ENCODE results near the gene ATXN10.

The ATXN10 gene

DNA sequence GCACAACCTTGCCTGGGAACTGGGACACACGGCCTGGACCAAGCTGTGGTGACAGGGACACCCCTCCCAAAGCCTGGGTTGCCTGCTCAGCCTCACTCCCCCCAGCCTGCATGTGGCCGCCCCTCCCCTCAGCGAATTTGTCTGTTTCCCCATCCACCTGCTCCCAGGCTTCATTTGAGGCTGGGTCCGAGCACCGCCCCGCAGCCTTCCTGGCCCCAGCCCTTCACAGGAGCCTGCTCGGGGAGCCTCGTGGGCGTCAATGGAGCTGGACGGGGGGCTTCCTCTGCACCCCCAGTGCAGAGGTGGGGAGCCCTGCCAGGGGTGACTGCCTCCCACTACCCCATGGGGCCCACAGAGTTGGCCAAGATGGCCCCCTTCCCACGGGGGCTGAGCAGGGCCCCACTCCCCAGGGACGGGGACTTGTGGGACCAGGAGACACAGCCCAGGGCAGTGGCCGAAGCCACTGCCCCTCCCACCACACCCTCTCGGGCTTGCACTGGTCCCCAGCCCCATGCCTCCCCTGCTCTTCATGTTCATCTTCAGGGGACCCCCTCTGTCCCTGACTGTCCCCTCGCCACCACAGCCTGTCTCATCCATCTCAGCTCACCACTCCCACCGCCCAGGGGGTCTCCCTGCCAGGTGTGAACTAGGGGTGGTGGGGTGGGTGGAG lies 213.7 kb downstream of the ATXN10 start:
- H3K4me3 ChIP-seq (ENCODE audit: low read depth, low read length, poor library complexity, severe bottlenecking): no peak overlapping the region
- H3K4me1 ChIP-seq (ENCODE audit: insufficient read depth, low read length, severe bottlenecking): no peaks in the 10 kb centered on the region
- H3K9me2 ChIP-seq (ENCODE audit: low read depth, low read length): no peaks in the 10 kb centered on the region
- no peaks in the 10 kb centered on the region for H3K9me3 ChIP-seq (ENCODE audit: low read length)
- no peak overlapping the region for H3K9ac ChIP-seq (ENCODE audit: low read length)
- H4K20me1 ChIP-seq (ENCODE audit: insufficient read depth, low read length): no peaks in the 10 kb centered on the region
- no peaks in the 10 kb centered on the region for H3F3A ChIP-seq (ENCODE audit: insufficient read depth, low read length)
- no peak overlapping the region for H3K27ac ChIP-seq (ENCODE audit: low read depth, low read length, poor library complexity, severe bottlenecking)
- H2AFZ ChIP-seq (ENCODE audit: low read length): no peak overlapping the region
- no peaks in the 10 kb centered on the region for H3K36me3 ChIP-seq (ENCODE audit: insufficient read depth, low read length)
- H3K27me3 ChIP-seq (ENCODE audit: insufficient read depth, low read length): peaks cover 6% of the 10 kb centered on the region; the same call in 1 of the 2 replicates
- H3K4me2 ChIP-seq (ENCODE audit: low read length): no peak overlapping the region
- no peaks in the 10 kb centered on the region for H3K79me2 ChIP-seq (ENCODE audit: insufficient read depth, low read length)
- TF ChIP-seq, protein P1, sequence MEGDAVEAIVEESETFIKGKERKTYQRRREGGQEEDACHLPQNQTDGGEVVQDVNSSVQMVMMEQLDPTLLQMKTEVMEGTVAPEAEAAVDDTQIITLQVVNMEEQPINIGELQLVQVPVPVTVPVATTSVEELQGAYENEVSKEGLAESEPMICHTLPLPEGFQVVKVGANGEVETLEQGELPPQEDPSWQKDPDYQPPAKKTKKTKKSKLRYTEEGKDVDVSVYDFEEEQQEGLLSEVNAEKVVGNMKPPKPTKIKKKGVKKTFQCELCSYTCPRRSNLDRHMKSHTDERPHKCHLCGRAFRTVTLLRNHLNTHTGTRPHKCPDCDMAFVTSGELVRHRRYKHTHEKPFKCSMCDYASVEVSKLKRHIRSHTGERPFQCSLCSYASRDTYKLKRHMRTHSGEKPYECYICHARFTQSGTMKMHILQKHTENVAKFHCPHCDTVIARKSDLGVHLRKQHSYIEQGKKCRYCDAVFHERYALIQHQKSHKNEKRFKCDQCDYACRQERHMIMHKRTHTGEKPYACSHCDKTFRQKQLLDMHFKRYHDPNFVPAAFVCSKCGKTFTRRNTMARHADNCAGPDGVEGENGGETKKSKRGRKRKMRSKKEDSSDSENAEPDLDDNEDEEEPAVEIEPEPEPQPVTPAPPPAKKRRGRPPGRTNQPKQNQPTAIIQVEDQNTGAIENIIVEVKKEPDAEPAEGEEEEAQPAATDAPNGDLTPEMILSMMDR (IDR thresholded peaks at IDR 0.05; ENCODE audit: low read length): no peak
- no peak for TF ChIP-seq EZH2 (IDR thresholded peaks at IDR 0.05; ENCODE audit: borderline replicate concordance, low read length)

DNA sequence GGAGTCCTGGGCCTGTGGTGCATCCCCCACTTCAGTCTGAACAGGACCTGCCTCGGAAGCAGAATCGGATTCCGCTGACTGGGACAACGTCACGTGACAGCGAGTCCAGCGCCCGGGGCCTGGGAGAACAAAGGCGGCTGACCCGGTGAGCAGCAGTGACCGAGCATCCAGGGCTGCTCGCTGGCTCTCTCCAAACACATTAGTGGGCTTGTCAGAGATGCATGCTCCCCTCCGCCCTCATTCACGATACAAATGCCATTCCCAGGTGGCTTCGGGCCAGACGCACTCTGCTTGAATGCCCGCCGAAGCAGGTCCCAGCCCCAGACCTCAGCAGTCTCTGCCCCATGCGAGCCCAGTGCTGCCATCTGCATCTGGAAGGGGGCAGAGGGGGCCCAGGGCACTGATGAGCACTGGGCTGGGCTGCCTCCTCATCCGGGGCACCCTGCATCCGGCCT lies 214.3 kb downstream of the ATXN10 start:
- Histone ChIP-seq H2AFZ (ENCODE audit: low read length) (no peak overlapping the region), H3K9me2 (ENCODE audit: low read depth, low read length) (no peaks in the 10 kb centered on the region), H3K27me3 (ENCODE audit: insufficient read depth, low read length) (peaks cover 6% of the 10 kb centered on the region; the same call in 1 of the 2 replicates), H3K79me2 (ENCODE audit: insufficient read depth, low read length) (no peaks in the 10 kb centered on the region), H3K9me3 (ENCODE audit: low read length) (no peaks in the 10 kb centered on the region), H3K4me1 (ENCODE audit: insufficient read depth, low read length, severe bottlenecking) (no peaks in the 10 kb centered on the region), H3K9ac (ENCODE audit: low read length) (no peak overlapping the region), H3K4me3 (ENCODE audit: low read depth, low read length, poor library complexity, severe bottlenecking) (no peak overlapping the region), H3K36me3 (ENCODE audit: insufficient read depth, low read length) (no peaks in the 10 kb centered on the region), H3K4me2 (ENCODE audit: low read length) (no peak overlapping the region), H3F3A (ENCODE audit: insufficient read depth, low read length) (no peaks in the 10 kb centered on the region), H4K20me1 (ENCODE audit: insufficient read depth, low read length) (no peaks in the 10 kb centered on the region), H3K27ac (ENCODE audit: low read depth, low read length, poor library complexity, severe bottlenecking) (no peak overlapping the region)
- TF ChIP-seq, protein P1 (IDR thresholded peaks at IDR 0.05; ENCODE audit: low read length): no peak
- TF ChIP-seq EZH2 (IDR thresholded peaks at IDR 0.05; ENCODE audit: borderline replicate concordance, low read length): no peak

- H3K9ac ChIP-seq (ENCODE audit: low read length): no peak overlapping the region
- H3K36me3 ChIP-seq (ENCODE audit: insufficient read depth, low read length): no peaks in the 10 kb centered on the region
- H3F3A ChIP-seq (ENCODE audit: insufficient read depth, low read length): no peaks in the 10 kb centered on the region
- no peaks in the 10 kb centered on the region for H3K79me2 ChIP-seq (ENCODE audit: insufficient read depth, low read length)
- peaks cover 6% of the 10 kb centered on the region; the same call in 1 of the 2 replicates for H3K27me3 ChIP-seq (ENCODE audit: insufficient read depth, low read length)
- H3K9me2 ChIP-seq (ENCODE audit: low read depth, low read length): no peaks in the 10 kb centered on the region
- H2AFZ ChIP-seq (ENCODE audit: low read length): no peak overlapping the region
- no peaks in the 10 kb centered on the region for H4K20me1 ChIP-seq (ENCODE audit: insufficient read depth, low read length)
- no peak overlapping the region for H3K27ac ChIP-seq (ENCODE audit: low read depth, low read length, poor library complexity, severe bottlenecking)
- H3K9me3 ChIP-seq (ENCODE audit: low read length): no peaks in the 10 kb centered on the region
- TF ChIP-seq, protein P1 (IDR thresholded peaks at IDR 0.05; ENCODE audit: low read length): no peak
- TF ChIP-seq EZH2 (IDR thresholded peaks at IDR 0.05; ENCODE audit: borderline replicate concordance, low read length): no peak
- no peak overlapping the region for H3K4me3 ChIP-seq (ENCODE audit: low read depth, low read length, poor library complexity, severe bottlenecking)
- no peak overlapping the region for H3K4me2 ChIP-seq (ENCODE audit: low read length)
- no peaks in the 10 kb centered on the region for H3K4me1 ChIP-seq (ENCODE audit: insufficient read depth, low read length, severe bottlenecking)
Measured at GRCh38 chr22:45886540-45886939, 214.9 kb downstream of the ATXN10 start.

Measured in OCI-LY1 (cell line).